Activated CD8-positive, alpha-beta memory T cell treated with anti-CD3 and anti-CD28 coated beads, Interleukin-2, amount 50 U/mL, for 24 hours (primary cell): Measurements from ENCODE around the gene MAMDC2.

ENCODE experiments used
- DNase-seq: peaks from one replicate; pipeline ENCODE4 v3.0.0-alpha.2; 2020; ENCODE audit errors: extremely low read depth

MAMDC2 gene

DNA sequence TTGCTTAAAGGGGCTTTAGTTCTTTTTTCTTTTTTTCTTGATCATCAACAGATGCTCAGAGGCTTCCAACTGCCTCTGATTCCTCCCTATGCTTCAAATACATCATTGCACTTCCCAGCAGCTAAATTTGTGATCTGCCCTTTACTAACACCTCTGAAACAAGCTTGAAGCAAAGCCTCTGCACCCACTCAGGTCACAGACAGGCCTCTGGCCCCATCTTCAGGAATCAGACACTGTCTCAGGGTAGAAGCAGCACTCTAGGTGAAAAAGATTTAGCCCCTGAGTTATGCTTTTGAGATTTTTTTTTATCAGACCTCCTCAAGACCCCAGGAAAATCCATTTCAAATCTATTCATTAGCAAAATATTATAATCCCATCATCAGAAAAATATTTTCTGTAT is 91.5 kb downstream of the MAMDC2 start:
- no peak for DNase-seq

GRCh38 chr9:70136632-70137031 is 93.0 kb downstream of the MAMDC2 start:
- no peak for DNase-seq

- DNase-seq: no peak
These were observed 93.9 kb downstream of the MAMDC2 start for GRCh38 chr9:70137577-70137976.

- DNase-seq: no peak
These were observed 98.5 kb downstream of the MAMDC2 start for GRCh38 chr9:70142101-70142500.

- no peak for DNase-seq
These were observed 99.9 kb downstream of the MAMDC2 start for GRCh38 chr9:70143394-70144130.

GRCh38 chr9:70144131-70144503 is 100.5 kb downstream of the MAMDC2 start:
- no peak for DNase-seq

DNA sequence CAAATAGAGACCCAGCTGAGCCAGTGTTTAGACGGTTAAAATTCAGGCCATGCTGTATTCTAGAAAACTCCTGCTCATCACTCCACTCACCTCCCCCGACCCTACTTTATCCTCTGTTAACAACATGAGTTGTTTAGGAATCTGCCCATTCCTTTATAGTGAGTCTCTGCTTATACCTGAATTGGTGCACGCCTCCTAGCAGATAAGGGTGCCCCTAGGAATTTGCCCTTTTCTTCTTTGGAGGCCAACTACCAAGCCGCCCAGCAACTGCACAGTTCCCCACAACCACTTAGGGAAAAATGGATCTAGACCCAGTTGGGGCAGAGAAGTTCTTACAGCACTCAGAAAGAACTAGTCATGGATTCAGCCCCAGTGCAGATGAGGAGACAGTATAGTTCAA is 102.3 kb downstream of the MAMDC2 start:
- DNase-seq: no peak

- no peak for DNase-seq
These were observed 103.5 kb downstream of the MAMDC2 start for GRCh38 chr9:70147196-70147595.

DNA sequence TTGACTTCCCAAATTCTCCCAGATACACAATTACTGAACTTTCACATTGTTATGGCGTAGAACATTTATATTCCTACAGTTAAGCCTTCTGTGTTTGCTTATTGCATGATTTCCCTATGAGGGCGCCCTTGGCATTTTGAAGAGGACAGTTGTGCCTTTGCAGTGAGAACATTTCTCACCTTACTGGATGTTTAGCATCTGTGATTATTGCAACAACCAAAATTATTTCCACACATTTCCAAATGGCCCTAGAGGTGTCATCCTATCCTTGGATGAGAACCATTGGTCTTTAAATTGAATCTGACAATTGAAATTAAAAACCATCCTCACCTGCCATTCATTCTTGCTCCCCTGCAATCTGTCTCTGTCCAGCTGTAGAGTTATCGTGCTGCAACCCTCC is 104.0 kb downstream of the MAMDC2 start:
- no peak for DNase-seq

- DNase-seq: no peak
These were observed 108.7 kb downstream of the MAMDC2 start for GRCh38 chr9:70152350-70152749.

GRCh38 chr9:70156729-70157128 is 113.1 kb downstream of the MAMDC2 start:
- no peak for DNase-seq

DNA sequence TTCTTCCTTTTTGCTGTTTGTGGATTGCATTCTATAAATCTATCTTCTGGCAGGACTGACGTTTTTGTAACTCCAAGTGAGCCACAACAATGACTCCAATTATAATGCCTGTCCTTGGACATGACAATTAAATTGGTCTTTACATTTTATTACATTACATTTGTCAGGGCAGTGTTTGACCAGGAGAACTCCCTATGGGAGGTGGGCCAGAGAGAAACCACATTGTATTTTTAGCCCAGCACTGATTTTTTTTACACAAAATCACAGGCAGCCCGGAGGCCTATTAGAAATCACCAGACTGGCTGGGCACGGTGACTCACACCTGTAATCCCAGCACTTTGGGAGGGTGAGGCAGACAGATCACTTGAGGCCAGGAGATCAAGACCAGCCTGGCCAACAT is 116.0 kb downstream of the MAMDC2 start:
- DNase-seq: no peak

- no peak for DNase-seq
These were observed 117.3 kb downstream of the MAMDC2 start for GRCh38 chr9:70160686-70161600.

- no peak for DNase-seq
These were observed 121.5 kb downstream of the MAMDC2 start for GRCh38 chr9:70165006-70165602.

GRCh38 chr9:70168521-70168920 is 124.9 kb downstream of the MAMDC2 start:
- DNase-seq: no peak

- no peak for DNase-seq
These were observed 125.6 kb downstream of the MAMDC2 start for GRCh38 chr9:70169222-70169621.

DNA sequence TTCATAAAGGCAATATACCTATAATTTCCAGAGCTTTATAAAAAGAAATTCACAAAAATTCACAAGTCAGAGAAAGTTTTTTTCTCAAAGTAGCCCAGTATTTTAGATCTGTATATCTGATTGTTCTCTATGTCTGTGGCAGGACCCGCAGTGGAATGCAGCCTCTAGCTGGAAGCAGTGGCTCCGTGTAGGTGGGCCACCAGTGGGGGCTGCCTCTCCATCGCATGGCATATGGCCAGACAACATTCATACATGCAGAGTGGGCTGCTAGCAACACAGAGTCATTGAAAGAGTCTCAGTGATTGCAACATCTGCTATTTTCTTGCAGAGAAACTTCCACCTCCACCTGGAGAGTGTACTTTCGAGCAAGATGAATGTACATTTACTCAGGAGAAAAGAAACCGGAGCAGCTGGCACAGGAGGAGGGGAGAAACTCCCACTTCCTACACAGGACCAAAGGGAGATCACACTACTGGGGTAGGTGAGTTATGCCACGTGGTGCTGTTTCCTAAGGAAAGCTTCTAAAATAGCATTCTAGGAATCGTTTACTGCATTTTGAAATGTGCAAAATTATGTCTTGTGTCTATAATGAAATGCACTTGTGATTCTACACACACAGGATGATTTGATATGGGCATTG is 126.6 kb downstream of the MAMDC2 start:
- no peak for DNase-seq

- DNase-seq: no peak
These were observed 128.9 kb downstream of the MAMDC2 start for GRCh38 chr9:70172532-70172931.

DNA sequence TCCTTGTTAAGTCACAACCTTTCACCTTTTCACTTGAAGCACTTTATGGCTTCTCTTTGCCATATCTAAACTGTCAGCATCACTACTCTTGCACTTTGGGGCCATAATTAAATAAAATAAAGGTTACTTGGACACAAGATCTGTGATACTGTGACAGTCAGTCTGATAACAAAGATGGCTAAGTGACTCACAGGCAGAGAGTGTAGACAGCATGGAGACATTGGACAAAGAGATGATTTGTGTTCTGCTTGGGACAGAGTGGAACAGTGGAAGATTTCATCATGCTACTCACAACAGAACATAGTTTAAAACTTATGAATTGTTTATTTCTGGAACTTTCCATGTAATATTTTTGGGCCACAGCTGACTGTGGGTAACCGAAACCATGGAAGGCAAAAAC is 133.5 kb downstream of the MAMDC2 start:
- no peak for DNase-seq

- DNase-seq: no peak
These were observed 149.1 kb downstream of the MAMDC2 start for GRCh38 chr9:70192707-70193106.

GRCh38 chr9:70195456-70195855 is 151.8 kb downstream of the MAMDC2 start:
- DNase-seq: no peak
